Fibroblast of lung (primary cell): ENCODE measurements around the gene C19orf38.

Source experiments
- CTCF ChIP-seq, 2 donors: IDR thresholded peaks in 1 of 2; conservative IDR thresholded peaks in 1 of 2; 1 replicate in 1 of 2; 2 replicates in 1 of 2; pipeline ENCODE4 v1.5.1; 2011 to 2012; ENCODE audit warnings: low read length in 2 of 2, control low read depth in 1 of 2, inconsistent platforms in 1 of 2, low read depth in 1 of 2, mild to moderate bottlenecking in 1 of 2
- EZH2 ChIP-seq: IDR thresholded peaks from 2 replicates; pipeline ENCODE4 v1.5.1; 2012; ENCODE audit warnings: low read length, control low read depth, mild to moderate bottlenecking; ENCODE audit errors: missing control alignments

- TF ChIP-seq CTCF (conservative IDR thresholded peaks at IDR 0.05 in 1 of 2, IDR thresholded peaks at IDR 0.05 in 1 of 2; ENCODE audit: low read depth in 1 of 2, low read length in 2 of 2) = no peak
- no peak for TF ChIP-seq EZH2
These were observed 45.7 kb upstream of the C19orf38 start for GRCh38 chr19:10802479-10802878.
